Measurements from ENCODE around the gene TRPV6.

Gene TRPV6

GRCh38 chr7:142868188-142868985, 17.2 kb downstream of the TRPV6 start:
- DNase-seq (ENCODE audit: low read depth): no peak

GRCh38 chr7:142867398-142868187, 18.0 kb downstream of the TRPV6 start:
- DNase-seq (ENCODE audit: low read depth): no peak

- DNase-seq (ENCODE audit: low read depth): no peak
Measured at GRCh38 chr7:142867097-142867378, 18.5 kb downstream of the TRPV6 start.

GRCh38 chr7:142866361-142867096, 19.0 kb downstream of the TRPV6 start:
- no peak for DNase-seq (ENCODE audit: low read depth)

- no peak for DNase-seq (ENCODE audit: low read depth)
Measured at GRCh38 chr7:142865766-142866165, 19.8 kb downstream of the TRPV6 start.

GRCh38 chr7:142864980-142865747, 20.4 kb downstream of the TRPV6 start:
- DNase-seq (ENCODE audit: low read depth): no peak

GRCh38 chr7:142863891-142864685, 21.5 kb downstream of the TRPV6 start:
- DNase-seq (ENCODE audit: low read depth): no peak

- DNase-seq (ENCODE audit: low read depth): no peak
Measured at GRCh38 chr7:142862786-142863400, 22.7 kb downstream of the TRPV6 start.

GRCh38 chr7:142862351-142862750, 23.2 kb downstream of the TRPV6 start:
- no peak for DNase-seq (ENCODE audit: low read depth)

GRCh38 chr7:142860968-142861367, 24.6 kb downstream of the TRPV6 start:
- DNase-seq (ENCODE audit: low read depth): no peak

- DNase-seq (ENCODE audit: low read depth): no peak
Measured at GRCh38 chr7:142859829-142860228, 25.7 kb downstream of the TRPV6 start.

GRCh38 chr7:142859411-142859810, 26.1 kb downstream of the TRPV6 start:
- DNase-seq (ENCODE audit: low read depth): no peak

- no peak for DNase-seq (ENCODE audit: low read depth)
Measured at GRCh38 chr7:142857625-142858024, 27.9 kb downstream of the TRPV6 start.

- no peak for DNase-seq (ENCODE audit: low read depth)
Measured at GRCh38 chr7:142856565-142857245, 28.8 kb downstream of the TRPV6 start.

- DNase-seq (ENCODE audit: low read depth): no peak
Measured at GRCh38 chr7:142855756-142856564, 29.6 kb downstream of the TRPV6 start.

- no peak for DNase-seq (ENCODE audit: low read depth)
Measured at GRCh38 chr7:142855114-142855743, 30.3 kb downstream of the TRPV6 start.

- DNase-seq (ENCODE audit: low read depth): peak; percentile 45
Measured at GRCh38 chr7:142854372-142855113, 31.0 kb downstream of the TRPV6 start, which contains the start of gene EPHB6. EPHB6 (plus strand) TSS chr7:142855076; CDS start chr7:142863228, 8,152 bp downstream.
